ENCODE results near the gene LIN28B. TPM values are rescaled to one million over a fixed set of nuclear protein-coding genes. Genes with fewer than 3 reads are reported as not detected.

LIN28B gene
- total RNA-seq, 4 donors from 2014 or later: not detected

- ATAC-seq (ENCODE audit: low FRiP score) (no peak), DNase-seq (ENCODE audit: low spot score) (no peak)
- no peak for TF ChIP-seq CTCF (IDR thresholded peaks at IDR 0.05)
Observed at GRCh38 chr6:105095139-105095538, 138.2 kb downstream of the LIN28B start.

- ATAC-seq (ENCODE audit: low FRiP score) (no peak), DNase-seq (ENCODE audit: low spot score) (no peak)
- TF ChIP-seq CTCF (IDR thresholded peaks at IDR 0.05): no peak
Observed at GRCh38 chr6:105097288-105097687, 140.4 kb downstream of the LIN28B start.

- no peak for DNase-seq (ENCODE audit: low spot score)
- no peak for TF ChIP-seq CTCF (IDR thresholded peaks at IDR 0.05)
- ATAC-seq (ENCODE audit: low FRiP score): no peak
Observed at GRCh38 chr6:105099371-105099770, 142.5 kb downstream of the LIN28B start.

- no peak for DNase-seq (ENCODE audit: low spot score)
- TF ChIP-seq CTCF (IDR thresholded peaks at IDR 0.05): no peak
- ATAC-seq (ENCODE audit: low FRiP score): no peak
Observed at GRCh38 chr6:105102186-105102585, 145.3 kb downstream of the LIN28B start.

GRCh38 chr6:105105094-105105493 is 148.2 kb downstream of the LIN28B start:
- ATAC-seq (ENCODE audit: low FRiP score) (no peak), DNase-seq (ENCODE audit: low spot score) (no peak)
- no peak for TF ChIP-seq CTCF (IDR thresholded peaks at IDR 0.05)

- TF ChIP-seq CTCF (IDR thresholded peaks at IDR 0.05): no peak
- DNase-seq (ENCODE audit: low spot score) (no peak), ATAC-seq (ENCODE audit: low FRiP score) (no peak)
Observed at GRCh38 chr6:105106260-105106659, 149.4 kb downstream of the LIN28B start.

- no peak for TF ChIP-seq CTCF (IDR thresholded peaks at IDR 0.05)
- DNase-seq (ENCODE audit: low spot score): no peak
- no peak for ATAC-seq (ENCODE audit: low FRiP score)
Observed at GRCh38 chr6:105107207-105107606, 150.3 kb downstream of the LIN28B start.
